GM19395 (cell line): Measurements from ENCODE around the gene PLEKHG2.

ENCODE experiments used
- ATAC-seq: cut with Tn5 transposase; IDR thresholded peaks from one replicate; pipeline ENCODE4 v1.9.1; 2021; ENCODE audit warnings: mild to moderate bottlenecking, moderate library complexity; ENCODE audit not compliant: unreplicated experiment

The PLEKHG2 gene

GRCh38 chr19:39403331-39404312 is 8.8 kb upstream of the PLEKHG2 start:
- peak; percentile 25 for ATAC-seq

- ATAC-seq: no peak
Measured at GRCh38 chr19:39405261-39405957, 7.1 kb upstream of the PLEKHG2 start.

- no peak for ATAC-seq
Measured at GRCh38 chr19:39405958-39406655, 6.4 kb upstream of the PLEKHG2 start.

GRCh38 chr19:39406656-39407409 is 5.6 kb upstream of the PLEKHG2 start, which contains the start of gene ZFP36:
ZFP36 (plus strand) TSS chr19:39406847; CDS start chr19:39406905, 58 bp downstream.
- no peak for ATAC-seq

- ATAC-seq: no peak
Measured at GRCh38 chr19:39407410-39407659, 5.1 kb upstream of the PLEKHG2 start.

GRCh38 chr19:39407660-39408391 is 4.6 kb upstream of the PLEKHG2 start:
- ATAC-seq: no peak

GRCh38 chr19:39408392-39409207 is 3.9 kb upstream of the PLEKHG2 start:
- no peak for ATAC-seq

- no peak for ATAC-seq
Measured at GRCh38 chr19:39409208-39410016, 3.1 kb upstream of the PLEKHG2 start.

GRCh38 chr19:39410017-39410830 is 2.2 kb upstream of the PLEKHG2 start:
- no peak for ATAC-seq

- ATAC-seq: no peak
Measured at GRCh38 chr19:39410831-39411080, 1.7 kb upstream of the PLEKHG2 start.

GRCh38 chr19:39411081-39411831 is 1.2 kb upstream of the PLEKHG2 start:
- ATAC-seq: no peak

GRCh38 chr19:39411832-39412099 is 703 bp upstream of the PLEKHG2 start:
- peak; percentile 30 for ATAC-seq

GRCh38 chr19:39412867-39413271 is 400 bp downstream of the PLEKHG2 start:
- ATAC-seq: no peak

- ATAC-seq: no peak
Measured at GRCh38 chr19:39413272-39413910, 922 bp downstream of the PLEKHG2 start.

GRCh38 chr19:39413911-39414608 is 1.6 kb downstream of the PLEKHG2 start:
- ATAC-seq: no peak
